Measurements from ENCODE around the gene INPP5J.

DNA sequence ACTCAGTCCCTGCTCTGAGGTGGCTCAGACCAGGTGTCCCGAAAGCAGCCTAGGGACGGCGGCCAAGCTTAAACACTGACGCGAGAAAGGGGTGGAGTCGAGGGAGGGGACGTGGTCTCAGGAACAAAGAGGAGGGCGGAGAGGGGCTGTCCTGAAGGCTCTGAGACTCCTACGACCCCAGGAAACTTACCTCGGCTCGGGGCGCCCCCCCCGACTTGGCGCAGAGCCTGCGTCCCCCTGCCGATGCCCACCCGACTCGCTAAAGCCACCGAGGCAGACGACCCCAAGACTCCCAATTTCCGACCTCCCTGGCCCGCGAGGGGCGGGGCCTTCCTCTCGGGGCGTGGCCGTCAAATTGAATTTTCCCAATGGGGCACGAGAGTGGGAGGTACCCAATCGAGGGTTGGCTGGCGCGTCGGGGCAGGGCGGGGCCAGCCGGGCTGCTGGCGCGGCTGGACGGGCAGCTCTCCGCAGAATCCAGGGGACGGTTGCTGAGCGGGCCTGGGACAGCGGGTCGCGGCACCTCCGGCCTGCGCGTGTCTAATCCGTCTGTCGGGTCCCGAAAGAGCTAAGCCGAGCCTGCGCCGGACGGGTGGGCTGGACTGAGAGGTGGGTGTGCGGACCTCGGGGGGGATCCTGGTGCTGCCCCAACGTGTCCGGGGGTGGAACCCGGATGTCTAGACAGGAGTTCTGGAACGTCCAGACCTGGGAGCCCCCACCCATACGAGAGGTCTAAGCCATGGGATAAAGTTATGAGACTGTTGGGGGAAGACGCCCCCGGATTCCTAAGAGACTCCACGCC, 41.7 kb upstream of the INPP5J start, which contains the start of gene SMTN:
- TF ChIP-seq, protein P1, sequence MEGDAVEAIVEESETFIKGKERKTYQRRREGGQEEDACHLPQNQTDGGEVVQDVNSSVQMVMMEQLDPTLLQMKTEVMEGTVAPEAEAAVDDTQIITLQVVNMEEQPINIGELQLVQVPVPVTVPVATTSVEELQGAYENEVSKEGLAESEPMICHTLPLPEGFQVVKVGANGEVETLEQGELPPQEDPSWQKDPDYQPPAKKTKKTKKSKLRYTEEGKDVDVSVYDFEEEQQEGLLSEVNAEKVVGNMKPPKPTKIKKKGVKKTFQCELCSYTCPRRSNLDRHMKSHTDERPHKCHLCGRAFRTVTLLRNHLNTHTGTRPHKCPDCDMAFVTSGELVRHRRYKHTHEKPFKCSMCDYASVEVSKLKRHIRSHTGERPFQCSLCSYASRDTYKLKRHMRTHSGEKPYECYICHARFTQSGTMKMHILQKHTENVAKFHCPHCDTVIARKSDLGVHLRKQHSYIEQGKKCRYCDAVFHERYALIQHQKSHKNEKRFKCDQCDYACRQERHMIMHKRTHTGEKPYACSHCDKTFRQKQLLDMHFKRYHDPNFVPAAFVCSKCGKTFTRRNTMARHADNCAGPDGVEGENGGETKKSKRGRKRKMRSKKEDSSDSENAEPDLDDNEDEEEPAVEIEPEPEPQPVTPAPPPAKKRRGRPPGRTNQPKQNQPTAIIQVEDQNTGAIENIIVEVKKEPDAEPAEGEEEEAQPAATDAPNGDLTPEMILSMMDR (conservative IDR thresholded peaks at IDR 0.05 in 1 of 2, IDR thresholded peaks at IDR 0.05 in 1 of 2; ENCODE audit: low read depth in 1 of 2, low read length in 2 of 2) = no peak
- no peak for TF ChIP-seq EZH2 (IDR thresholded peaks at IDR 0.05; ENCODE audit: low read length, missing control alignments)

Measured in fibroblast of lung (primary cell).